Activated T-cell treated with anti-CD3 and anti-CD28 coated beads, Interleukin-2, amount 50 U/mL, for 1 hour (primary cell): ENCODE results near the gene PAX8.
A peak's percentile ranks its signal among the peaks of the same experiment; 100 is the strongest.

Experiments used
- DNase-seq: peaks from one replicate; pipeline ENCODE4 v3.0.0-alpha.2; 2020

PAX8 gene

GRCh38 chr2:113260991-113261390 lies 17.7 kb downstream of the PAX8 start:
- DNase-seq = no peak

- DNase-seq = no peak
Observed at GRCh38 chr2:113258471-113259147, 20.1 kb downstream of the PAX8 start.

- DNase-seq = no peak
Observed at GRCh38 chr2:113257516-113258264, 21.0 kb downstream of the PAX8 start.

DNA sequence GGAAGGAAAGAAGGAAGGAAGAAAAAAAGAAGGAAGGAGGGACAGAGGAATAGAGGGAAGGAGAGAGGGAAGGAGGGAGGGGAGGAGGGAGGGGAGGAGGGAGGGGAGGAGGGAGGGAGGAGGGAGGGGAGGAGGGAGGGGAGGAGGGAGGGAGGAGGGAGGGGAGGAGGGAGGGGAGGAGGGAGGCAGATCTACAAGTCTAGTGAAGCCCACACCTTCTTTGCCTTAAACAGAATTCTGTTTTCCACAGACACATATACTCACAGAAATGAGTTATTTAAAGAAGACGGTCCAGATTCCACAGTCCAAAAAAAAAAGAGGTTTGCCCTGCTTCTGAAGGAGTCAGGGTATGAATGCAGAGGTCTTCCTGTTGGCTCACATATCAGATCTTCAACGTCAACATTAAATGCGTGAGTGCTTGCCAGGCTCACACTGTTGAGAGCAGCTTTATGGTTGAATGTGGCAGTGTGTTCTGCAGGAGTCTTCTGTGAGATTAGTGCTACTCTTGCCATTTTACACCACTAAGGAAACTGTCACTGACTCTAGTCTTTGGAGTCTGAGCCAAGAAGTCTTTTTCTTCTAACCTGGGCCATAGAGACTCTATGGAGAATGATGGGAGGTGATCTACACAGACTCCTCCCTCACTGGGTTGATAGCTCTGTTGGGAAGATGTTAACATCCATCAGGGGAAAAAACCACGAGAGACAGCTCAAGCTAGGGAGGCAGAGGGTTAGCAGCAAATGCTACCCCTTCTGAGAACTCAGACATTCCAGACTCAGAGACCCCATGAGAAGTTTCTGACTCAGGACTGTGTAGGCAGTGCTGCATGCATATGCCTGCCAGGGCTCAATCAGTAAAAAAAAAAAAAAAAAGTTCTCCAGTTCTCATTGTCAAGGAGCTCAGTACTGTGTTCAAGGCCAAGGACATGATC lies 23.3 kb downstream of the PAX8 start:
- no peak for DNase-seq

- no peak for DNase-seq
Observed at GRCh38 chr2:113253453-113253852, 25.3 kb downstream of the PAX8 start.

GRCh38 chr2:113252047-113252590 lies 26.6 kb downstream of the PAX8 start:
- DNase-seq = no peak

GRCh38 chr2:113251118-113251517 lies 27.6 kb downstream of the PAX8 start:
- DNase-seq = no peak

DNA sequence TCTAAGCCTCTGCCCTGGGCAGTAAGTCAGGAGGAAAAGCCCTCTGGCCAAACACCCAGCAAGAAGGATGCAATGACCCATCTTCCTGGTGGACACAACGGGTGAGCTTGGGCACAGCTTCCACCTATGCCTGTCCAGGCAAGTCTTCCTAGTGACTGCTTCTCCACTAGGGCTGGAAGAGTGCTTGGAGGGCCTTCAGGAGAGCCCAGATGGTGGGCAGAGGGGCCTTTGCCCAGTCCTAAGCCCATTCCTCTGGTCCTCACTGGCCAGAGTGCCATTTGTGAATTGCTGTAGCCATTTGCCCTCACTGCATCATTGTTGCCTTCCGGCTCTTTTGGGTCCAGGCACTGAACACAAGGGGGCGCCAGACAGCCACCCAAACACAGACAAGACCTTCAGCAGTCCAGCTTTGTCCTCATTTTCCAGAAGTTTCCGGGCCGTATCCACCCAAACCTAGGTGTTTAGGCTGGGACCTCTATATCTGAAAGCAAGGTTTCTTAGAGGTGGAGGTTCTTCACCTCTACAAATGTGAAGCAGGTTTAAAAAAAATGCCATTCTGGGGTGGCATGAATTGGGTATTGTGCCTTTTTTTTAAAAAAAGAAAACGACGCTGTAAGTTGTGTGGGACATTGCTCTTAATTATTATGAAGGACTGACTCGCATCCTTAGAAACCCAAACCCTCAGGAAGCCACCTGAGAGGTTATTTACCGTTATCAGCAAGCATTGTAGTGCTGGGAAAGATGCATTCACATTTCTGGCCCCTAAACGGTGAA lies 29.5 kb downstream of the PAX8 start:
- DNase-seq = peak; percentile 76

- DNase-seq = no peak
Observed at GRCh38 chr2:113246606-113247005, 32.1 kb downstream of the PAX8 start.

GRCh38 chr2:113245276-113245711 lies 33.4 kb downstream of the PAX8 start:
- DNase-seq = no peak

DNA sequence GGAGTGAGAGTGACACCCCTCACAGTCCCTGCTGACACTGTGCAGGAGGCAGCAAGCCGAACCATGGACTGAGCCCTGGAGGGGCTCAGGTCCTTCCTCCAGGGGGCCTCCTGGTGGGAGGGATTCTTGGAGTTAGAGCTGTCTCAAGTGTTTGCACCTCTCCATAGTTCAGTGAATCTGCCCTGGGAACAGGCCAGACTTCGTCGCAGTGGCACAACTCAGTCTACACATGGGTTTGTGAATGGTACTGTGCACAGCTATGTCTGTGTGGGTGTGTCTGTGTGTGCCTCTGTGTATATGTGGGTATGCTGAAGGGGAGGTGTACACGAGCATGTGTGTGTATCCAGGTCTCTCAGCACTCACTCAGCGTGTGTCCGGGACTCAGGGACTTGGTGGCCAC lies 36.4 kb downstream of the PAX8 start:
- no peak for DNase-seq

DNA sequence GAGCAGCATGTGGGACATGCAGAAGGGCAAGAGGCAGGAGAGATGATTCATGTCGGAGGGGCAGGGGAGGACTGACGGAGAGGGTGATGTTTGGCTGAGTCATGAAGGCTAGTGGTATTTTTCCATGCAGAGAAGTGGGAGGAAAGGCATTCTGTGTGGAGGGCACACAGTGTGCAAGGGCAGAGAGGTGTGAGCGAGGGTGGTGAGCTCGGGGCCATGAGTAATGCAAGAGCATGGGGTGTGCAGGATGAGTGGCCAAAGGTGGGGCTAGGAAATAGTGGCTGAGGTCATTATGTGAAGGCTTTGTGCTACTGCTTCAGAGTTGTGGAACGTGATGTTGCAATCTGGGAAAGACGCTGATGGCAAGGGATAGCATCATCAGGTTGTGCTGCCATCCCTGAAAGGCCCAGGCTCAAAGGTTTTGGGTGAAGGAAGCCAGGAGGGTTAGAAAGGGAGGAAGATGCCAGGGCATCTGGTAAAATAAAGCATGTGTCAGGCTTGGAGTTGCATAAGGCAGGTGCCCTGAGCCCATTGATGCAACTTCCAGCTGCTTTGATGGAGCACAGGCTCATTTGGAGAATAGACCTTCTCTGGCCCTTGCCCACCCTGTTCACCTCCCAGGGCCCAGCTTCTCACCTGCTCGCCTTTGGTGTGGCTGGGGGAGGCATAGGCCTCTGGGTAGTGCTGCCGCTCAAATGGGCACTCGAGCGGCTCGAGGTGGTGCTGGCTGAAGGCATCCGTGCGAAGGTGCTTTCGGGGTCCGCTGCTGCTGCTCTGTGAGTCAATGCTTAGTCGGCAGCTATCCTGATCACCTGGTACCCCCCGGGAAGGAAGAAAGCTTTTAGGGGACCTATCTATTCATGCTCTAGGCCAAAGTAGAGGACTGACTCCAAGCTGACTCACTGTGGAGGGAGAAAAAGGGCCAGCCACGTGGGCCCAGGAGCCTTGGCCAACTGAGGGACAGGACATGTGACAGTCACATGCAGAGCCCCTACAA lies 37.5 kb downstream of the PAX8 start:
- DNase-seq = no peak

DNA sequence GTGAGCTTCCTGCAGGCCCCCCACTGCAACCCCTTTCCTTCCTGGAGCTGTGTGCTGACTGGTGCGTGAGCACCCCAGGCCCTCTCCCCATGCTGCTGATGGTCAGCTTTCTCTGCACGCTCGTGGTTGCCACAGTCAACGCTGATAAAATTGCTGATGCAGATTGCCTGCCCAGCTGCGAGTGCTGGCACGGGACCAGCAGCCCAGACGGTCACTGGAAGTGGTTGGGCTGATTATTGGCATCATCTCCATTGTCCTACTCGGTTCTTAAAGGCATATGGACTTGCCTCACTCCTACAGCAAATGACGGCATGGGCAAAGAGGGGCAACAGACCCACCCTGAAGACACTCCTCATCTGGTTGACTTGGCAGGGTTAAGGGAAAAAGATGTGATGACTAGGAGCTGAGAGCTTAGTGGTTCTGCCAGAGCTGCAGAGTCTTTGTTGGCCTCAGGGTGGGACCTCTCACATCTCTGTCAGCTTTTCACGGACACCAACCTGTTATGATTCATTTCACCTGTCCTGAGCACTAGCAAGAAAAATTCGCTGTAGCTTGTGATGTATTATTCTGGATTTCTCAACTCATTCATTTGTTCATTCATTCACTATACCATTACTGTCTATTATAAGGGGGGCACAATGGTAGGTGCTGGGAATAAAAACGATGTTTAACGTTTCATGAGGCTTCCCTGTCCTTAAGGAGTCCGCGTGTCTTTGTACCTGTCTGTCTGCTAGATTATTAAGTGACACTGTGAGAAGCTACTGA lies 38.4 kb downstream of the PAX8 start:
- DNase-seq = no peak

GRCh38 chr2:113238871-113239839 lies 39.6 kb downstream of the PAX8 start:
- no peak for DNase-seq

DNA sequence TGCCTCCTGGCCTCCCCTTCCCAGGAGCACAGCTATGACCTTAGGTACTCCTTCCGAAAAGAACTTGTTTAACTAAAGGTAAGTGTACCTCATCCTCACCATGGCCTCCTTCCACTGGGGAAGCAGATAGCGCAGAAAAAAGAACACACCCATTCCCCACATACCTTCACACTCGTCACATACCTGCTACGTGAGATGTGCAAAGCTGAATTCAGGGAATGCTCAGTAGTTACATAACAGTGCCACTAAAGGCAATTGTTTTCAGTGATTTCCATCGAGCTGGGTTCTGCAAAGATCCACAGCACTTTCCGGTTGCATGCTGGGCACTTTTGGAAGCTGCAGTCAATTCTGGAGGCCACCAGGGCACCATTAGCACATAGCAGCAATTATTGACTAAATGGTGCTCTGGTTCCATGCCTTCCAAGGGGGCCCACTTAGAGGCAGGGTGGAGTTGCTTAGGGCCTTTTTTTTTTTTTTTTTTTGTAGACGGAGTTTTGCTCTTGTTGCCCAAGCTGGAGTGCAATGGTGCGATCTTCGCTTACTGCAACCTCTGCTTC lies 41.0 kb downstream of the PAX8 start:
- DNase-seq = no peak

DNA sequence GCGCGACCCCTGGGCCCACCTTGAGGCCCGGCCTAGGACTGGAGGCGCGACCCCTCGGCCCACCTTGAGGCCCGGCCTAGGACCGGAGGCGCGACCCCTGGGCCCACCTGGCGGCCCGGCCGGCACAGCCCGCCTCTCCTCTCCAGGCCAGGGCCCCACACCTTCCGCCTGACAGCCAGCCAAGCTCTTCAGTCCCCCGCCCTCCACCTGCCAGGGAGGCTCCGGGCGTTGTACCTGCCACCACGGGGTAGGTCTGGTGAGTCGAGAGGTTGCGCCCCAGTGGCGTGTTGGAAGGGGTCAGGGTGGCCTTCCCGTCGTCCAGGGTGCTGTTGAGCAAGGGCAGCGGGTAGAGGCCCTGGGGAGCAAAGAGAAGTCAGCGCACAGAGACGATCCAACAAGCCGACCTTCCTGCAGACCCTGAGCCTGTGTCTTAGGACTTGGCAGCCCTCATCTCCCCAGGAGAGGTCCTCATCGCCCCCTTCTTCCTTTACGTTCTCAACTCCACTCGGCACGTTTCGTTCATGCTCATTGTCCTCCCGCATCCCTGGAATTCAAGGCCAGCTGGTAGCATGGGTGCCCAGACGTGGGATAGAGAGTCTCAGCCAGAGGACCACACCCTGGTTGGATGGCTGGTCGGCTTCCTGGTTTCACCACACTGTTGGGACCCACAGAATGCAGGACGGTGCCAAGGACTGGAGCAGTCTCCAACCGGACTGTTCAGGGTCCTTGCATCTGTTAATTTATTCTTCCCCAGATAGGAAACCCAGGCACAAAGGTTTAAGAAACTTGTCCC lies 42.2 kb downstream of the PAX8 start:
- DNase-seq = no peak

DNA sequence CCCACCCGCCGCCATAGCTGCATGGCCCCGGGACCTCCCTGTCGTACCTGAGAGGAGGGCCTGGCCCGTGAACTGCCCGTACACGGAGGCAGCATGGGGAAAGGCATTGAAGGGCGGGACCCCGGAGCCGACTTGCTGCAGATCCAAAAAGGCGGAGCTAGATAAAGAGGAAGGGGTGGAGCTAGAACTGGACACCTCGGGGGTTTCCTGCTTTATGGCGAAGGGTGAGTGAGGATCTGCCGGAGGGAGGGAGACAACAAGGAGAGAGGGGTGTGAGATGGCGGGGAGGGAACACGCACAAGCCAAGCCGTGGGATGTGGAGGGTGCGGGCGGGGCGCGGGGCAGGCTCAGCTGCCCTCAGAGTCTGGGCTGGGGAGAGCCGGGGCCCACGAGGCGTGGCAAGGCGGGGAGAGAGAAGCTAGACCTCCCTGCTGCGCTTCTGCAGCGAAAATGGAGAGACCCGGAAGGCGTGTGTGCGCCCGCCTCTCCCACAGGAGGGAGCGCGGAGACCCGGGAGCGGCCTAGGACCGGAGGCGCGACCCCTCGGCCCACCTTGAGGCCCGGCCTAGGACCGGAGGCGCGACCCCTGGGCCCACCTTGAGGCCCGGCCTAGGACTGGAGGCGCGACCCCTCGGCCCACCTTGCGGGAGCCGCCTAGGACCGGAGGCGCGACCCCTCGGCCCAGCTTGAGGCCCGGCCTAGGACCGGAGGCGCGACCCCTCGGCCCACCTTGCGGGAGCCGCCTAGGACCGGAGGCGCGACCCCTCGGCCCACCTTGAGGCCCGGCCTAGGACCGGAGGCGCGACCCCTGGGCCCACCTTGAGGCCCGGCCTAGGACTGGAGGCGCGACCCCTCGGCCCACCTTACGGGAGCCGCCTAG lies 43.1 kb downstream of the PAX8 start:
- peak; percentile 61 for DNase-seq
